Measurements from ENCODE around the gene SYT15.

Gene SYT15

DNA sequence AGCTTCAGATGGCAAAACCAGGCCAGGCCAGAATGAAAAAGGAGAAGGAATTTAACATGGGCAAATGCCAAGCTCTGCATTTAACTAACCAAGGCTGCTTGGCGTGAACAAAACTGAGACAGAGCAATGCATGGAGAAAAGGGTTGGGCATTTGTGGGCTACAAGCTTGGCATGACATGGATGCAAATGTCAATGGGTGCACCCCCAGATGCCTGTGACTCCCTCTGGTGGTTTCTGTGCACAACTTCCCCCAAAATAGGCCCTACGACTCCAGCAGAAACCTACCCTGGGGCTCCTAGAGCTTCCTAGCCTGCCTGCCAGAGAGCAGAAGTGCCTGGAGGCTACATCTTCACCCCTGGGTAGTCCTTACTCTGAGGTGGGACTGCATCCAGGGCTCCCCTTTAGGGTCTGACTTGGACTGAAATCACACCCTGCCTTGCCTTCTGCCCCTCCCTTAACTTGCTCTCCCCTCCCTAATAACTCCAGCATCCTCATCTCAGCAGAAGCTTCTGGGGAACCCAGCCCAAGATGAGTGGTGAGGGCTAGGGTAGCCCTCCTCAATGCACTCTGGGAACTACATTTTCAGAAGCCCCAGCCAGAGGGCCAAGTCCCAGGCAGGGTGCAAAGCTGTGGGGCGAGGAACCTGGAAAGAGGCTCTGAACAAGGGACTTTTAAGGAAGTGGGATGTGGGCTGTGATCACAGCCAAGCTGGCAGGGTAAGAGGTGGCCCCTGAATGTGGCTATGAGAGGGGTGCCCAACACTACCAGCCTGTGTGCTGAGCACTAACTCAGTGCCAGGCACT lies 33.7 kb upstream of the SYT15 start:
- peak; percentile 61 for DNase-seq (ENCODE audit: low spot score)

DNA sequence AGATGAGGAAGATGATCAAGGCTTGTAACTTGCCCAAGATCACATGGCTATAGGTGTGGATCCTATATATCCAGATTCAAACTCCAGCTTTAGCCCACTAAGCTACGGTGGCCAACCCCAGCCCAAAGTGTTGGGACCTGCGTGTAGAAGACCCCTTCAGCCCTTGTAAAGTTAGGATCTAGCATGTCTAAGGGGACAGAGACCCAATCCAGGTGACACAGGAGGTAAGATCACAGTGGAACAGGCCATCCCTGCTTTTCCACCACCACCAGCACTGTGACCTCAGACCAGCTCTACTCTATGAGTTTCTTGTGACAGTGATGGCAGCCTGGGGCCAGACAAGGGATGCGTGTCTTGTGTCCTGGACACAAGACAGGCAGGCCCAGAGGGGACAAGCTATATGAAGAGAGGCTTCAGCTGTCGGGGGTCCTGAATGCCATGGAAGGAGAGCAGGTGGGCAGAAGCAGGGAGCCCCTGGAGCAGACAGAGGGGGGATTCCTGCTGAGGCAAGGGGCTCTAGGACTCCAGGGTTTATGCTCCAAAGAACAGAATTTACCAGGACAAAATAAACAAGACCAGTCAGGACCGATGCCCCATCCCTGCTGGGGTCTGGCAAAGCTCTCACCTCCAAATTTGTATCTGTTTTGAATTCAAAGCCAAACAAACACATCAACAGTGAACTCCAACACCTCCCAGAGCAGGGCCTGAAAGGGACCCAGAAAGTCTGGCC lies 32.9 kb upstream of the SYT15 start:
- DNase-seq (ENCODE audit: low spot score) = no peak

DNA sequence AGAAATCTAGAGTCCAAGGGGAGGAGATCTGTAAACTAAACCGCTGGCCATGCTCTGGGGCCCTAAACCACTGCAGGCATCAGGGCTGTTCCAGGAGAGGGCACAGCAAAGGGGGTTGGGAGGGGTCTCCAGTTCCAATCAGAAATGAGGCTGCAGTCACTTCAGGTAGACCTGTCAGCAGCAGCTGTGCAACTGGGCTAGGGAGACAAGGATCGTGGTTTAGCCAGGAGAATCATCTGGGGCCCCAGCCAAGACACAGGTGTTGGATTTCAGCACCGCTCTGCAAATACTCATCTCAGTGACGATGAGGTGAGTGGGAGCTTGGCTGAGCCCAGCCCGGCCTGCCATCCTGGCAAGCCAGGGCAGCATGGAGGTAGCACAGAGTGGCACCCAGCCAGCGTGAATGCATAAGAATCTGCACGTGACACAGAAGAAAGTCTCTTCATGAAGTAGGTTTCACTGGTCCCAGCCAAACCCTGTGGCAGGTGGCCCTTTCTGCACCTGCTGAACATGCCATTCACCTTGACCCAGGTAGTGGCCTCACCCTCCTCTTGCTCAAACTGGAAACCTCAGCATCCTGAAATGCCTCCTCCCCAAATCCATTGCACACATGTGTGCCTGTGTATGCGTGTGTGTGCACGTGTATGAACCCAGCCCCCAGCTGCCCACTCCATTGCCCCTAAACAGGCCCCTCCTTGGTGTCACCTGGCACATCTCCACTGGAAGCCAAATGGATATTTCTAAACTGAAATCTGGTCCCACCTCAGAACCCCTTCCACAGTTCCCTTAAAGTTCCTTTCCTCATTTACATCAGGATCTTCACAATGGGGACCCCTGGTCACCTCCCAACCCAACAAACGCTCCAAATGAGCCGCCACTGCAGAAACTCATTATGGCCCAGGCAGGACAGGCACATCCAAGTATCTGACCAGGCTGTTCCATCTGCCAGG lies 32.1 kb upstream of the SYT15 start:
- DNase-seq (ENCODE audit: low spot score) = no peak

DNA sequence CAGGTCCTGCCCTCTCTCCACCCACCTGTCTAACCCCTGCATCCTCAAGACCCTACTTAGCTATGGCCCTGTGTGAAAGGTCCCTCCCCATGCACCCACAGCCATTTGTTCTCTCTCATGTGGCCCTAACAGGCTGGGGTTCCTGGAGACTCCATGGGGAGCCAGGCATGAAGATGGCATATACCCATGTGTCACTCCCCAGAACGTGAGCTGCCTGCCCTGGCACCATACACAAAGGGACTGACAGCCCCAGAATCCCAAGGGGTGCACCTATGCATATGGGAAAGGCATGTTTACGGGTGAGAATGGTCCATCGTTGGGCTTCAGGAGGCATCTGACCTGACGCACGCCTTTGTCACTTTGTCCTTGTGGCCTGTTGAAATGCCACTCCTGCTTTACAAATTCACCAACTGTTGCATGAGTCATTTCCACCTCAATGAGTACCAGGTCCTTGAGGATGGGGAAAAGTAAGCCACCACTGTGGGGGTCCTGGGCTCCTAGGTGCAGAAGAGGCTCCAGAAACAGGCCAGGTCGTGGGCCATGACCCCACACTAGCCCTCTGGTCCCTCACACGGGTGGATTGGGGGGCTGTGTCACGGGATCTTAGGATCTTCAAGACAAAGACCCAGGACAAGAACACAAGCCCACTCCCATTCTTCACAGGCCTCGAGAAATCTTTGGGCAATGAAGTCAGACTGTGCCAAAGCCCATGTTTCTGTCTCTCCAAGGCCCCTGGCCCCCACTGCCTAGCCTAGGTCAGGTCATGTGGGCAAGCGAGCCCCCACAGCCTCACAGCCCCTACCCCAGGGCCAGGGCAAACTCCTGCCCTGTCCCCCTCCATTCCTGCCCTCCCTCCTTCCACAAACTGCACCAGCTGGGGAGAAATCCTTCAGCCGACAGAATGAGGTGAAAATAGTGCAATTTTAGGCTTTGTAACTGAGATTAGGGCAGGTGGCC lies 31.1 kb upstream of the SYT15 start:
- no peak for DNase-seq (ENCODE audit: low spot score)

DNA sequence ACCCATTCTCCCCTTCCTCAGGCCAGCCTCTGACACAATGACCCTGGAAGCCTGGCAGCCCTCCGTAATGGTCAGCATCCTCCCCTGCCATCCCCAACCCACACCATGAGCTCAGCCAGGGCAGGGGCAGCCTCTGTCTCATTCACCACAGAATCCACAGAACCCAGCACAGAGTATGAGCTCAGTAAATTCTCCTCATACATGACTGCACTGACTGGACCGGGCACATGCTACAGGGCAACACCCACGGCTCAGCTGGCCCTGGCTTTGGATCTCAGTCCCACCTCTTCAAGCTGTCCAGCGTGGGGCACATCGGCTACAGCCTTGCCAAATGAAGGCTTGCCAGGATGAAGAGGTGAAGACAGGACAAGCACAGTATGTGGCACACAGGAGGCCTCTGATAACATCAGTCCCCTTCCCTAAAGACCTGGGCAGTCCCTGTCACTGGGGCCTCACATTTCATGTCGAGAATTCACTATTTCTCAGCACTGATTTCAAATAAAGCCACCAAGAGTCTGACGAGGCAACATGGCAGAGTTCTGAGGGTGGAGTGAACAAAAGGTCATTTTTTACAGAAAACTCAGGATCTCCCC lies 30.3 kb upstream of the SYT15 start:
- DNase-seq (ENCODE audit: low spot score) = no peak

DNA sequence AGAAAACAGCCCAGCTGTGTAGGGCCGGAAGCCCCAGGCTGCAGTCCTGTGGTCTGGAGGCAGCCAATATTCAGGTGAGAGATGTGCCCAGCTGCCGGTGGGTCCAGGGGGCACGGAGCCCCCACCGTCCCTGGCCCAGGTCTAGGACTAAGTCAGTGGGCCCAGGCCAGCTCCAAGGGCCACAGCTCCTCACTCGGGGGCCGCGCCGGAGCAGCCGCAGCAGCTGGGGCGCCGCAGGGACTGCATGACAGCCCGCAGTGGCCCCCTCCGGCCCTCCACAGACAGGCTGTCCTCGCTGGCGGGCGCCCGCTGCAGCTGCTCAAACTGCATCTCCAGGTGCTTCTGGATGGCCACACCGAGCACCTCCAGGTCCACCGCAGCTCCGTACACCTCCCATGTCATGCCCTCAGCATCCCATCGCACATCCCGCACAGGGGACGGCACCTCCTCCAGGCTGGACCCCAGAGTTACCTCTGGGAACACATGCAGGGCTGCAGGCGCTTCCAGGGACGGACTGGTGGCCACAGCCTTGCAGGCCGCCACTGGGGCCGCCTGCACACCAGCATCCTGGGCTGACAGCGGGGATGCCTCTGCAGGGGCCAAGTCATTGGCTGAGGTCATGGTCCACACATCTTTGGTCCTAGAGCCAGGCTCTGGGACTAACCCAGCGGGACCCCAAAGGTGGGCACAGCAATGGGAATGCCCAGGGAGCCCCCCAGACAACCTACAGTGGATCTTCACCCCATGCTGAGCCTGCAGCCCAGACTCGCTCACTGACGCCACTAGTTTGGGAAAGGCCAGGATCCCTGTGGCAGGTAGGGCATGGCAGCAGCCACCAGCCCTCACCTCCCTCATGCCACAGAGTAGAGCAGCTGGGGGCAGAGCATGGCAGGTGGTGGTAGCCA lies 29.5 kb upstream of the SYT15 start:
- DNase-seq (ENCODE audit: low spot score) = no peak

DNA sequence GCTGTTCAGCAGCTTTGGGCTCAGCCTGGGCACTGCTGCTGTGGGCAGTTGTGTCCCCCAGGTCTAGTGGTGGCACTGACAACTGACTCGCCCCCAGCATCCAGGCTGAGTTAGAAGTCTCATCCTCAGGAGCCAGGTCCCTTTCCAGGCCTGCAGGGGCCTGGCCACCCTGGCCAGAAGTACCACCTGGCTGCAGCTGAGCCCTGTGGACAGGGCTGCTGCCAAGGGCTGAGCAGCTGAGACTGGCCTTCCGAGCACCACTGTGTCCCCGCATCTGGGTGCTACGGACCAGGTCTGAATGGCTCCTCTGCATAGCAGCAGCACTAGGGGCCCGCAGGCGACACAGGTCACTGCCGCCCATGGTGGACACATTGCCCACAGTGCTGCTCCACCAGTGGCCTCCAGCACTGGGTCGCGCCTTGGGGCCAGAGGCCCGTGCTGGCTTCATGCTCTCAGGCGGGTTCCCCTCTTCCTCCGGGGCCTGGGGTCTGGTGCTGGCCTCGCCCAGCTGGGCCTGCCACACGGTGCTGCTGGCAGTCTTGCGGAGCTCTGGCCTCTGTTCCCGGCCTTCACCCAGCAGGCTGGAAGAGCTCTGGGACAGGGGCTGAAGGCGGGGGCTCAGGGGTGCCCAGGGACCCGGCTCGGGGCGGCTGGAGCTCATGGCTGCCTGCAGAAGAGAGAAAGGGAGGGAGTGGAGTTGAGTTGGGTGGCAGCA lies 28.7 kb upstream of the SYT15 start:
- DNase-seq (ENCODE audit: low spot score) = no peak

DNA sequence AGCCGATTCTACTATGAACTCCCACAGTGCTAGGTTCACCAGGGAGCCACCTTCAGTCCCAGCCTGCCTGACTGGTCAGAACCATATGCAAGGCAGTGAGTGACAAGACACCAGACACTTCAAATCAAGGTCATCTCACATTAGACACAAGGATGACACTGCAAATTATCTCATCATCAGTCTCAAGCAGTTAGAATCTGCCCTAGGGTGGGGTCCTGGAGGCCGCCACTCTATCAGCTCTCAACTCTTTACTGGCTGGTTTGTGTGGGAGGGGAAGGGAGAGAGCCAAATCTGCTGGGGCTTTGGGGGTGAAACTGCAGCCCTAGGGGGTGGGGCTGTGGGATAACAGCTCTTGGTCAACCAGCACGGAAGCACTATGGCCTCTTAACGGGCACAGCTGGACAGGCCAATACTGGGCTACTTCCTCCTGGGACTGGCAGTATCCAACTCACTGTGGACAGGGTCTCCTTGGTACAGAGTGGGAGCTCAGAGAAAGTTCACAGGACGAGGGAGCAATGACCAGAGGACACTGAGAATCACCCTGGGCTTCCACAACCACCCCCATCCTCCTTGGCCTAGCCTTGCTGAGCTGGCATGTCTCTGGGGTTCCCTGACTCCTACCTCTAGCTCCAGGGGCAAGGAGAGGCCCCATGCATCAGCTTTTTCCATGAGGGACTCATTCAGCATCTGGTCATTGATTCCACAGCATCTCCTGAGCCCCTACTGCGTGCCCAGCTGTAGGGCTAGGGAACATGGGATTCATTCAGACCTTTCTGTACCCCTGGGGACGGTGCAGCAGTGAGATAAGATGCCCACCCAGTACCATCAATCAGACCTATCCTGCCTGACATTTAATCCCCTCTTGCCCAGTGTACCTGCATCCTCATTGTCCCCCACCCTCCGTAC lies 27.9 kb upstream of the SYT15 start:
- no peak for DNase-seq (ENCODE audit: low spot score)

DNA sequence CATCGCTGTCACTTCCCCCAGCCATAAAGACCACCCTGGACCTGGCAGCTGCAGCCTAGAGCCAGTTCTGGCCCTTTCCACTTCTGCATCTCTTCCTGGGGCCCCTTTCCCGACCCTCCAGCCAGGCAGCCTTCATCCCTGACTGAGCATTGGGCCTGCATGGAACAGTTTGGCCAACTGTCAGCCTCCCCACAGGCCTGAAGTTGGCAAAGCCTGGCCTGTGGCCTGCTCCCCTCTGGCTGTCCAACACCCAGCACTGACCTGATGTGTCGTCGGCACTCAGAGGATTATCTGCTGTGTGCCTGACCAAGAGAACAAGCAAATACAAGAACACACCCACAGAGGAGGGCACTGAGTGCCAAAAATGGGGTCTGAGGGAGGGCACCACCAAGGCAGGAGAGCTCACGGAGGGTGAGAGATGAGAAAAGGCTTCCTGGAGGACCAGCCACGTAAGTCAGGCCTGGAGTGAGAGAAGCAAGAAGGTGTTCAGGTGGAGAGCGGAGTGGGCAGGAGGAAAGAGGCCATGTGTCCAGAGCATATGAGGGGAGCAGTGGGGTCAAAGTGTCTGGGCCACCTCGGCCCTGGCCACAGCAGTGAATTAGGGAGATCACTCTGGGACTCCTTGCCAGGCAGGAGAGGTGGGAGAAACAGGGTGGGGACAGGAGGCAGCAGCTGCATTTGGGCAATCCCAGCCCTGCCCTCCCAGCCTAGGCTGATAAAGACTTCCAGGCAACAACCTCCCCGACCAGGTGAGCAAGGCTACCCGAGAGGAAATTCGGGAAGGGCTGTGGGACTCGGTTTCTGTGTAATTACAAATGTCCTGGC lies 27.0 kb upstream of the SYT15 start:
- DNase-seq (ENCODE audit: low spot score) = no peak

DNA sequence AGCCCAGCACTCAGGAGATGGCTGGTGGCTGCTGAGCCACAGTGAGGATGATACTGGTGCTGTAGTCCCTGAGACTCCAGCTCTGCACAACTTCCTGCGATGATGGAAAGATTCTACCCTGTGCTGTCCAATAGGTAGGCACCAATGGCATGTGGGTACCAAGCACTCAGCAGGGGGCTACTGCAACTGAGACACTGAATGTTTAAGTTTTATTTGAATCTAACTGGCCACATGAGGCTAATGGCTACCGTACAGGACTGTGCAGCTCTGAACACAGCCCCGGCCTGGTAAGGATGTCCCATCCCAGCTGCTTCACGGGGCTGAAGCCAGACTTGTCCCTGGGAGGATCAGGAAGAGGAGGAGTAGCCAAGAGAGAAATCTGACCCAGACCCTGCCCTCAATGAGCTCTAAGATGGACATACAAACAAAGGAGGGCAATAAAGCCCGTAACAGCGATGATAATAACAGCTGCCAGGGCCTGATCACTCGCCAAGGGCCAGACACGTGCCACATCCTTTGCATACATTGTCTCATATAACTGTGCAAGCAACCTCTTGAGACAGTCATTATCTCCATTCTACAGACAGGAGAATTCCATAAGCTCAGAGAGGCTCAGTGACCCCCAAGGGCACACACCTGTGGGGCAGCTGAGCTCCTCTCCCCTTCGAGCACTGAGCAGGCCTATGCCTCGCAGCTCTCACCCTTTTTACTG lies 26.2 kb upstream of the SYT15 start:
- DNase-seq (ENCODE audit: low spot score) = no peak

DNA sequence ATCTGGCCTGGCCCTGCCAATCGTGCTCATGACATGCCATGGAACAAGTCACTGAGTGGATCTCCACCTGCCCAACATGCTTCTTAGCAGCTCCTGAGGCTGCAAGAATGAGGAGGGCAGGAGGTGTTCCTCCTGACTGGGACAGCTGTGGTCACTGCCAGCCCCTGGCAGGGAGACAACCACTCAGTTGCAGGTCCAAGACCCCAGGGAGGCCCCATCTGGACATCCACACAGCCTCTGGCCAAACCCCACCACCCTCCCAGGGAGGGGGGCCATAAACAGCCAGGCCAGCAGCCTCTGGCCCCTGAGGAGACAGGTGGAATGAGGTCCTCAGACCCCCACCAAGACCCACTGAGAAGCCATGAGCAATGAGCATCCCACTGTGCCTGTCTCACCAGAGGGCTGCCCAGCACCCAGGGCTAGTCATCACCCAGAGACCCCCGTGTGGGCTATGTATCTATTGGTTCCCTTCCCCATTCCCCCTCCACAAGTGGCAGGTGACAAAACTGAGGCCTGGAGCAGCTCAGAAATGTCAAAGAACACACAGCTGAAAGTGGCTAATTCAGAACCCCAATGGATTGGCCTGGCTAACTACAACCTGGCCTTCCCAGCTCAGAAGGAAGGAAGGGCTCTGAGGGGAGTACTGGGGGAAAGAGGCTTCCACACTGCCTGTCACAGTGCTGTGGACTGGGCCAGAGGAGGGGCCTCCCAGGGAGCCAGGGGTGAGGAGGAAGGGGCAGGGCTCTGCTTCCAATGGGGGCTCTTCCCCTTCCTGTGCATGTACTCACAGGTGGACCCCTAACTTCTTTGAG lies 25.5 kb upstream of the SYT15 start:
- no peak for DNase-seq (ENCODE audit: low spot score)

DNA sequence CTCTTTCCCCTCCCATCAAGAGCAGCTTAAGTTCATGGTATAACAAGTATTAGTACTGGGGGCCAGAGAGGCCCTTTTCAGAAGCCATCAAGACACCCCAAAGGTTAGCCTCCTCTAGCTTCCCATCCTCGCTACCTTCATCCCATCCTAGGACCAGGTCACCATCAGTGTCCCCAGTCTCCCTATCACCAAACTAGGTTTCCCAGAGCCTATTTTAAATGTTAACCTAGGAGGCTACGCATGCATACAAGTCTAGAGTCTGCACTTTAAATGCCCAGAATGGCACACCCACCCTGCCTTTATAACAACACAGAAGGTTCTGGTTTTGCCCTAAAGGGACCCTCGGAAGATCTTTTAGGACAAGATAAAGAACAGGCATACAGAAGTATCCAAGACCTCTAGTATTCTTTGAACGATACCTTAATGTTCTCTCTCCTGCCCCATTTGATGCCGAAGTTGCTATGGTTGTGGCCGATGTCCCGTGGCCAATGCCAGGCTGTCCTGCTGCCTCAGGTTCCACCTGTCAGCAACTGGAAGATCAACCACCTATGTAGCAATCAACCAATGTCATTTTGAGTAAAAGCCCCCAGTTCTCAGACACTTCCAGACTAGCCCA lies 24.7 kb upstream of the SYT15 start:
- no peak for DNase-seq (ENCODE audit: low spot score)

DNA sequence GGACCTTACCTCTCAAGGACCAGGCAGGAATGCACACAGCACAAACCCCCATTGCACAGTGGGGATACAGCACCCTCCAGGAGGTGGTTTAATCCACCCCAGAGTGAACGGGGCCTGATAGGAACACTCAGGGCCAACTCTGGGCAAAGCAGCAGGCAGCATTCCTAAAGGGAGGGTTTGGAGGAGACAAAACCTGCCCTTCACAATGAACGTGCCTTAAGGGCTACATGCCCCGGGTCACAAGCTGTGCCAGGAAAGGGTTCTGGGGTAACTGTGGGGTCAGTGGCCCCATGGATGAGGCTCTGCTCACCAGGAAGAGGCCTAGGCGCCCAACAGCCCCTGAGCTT lies 23.6 kb upstream of the SYT15 start:
- no peak for DNase-seq (ENCODE audit: low spot score)

DNA sequence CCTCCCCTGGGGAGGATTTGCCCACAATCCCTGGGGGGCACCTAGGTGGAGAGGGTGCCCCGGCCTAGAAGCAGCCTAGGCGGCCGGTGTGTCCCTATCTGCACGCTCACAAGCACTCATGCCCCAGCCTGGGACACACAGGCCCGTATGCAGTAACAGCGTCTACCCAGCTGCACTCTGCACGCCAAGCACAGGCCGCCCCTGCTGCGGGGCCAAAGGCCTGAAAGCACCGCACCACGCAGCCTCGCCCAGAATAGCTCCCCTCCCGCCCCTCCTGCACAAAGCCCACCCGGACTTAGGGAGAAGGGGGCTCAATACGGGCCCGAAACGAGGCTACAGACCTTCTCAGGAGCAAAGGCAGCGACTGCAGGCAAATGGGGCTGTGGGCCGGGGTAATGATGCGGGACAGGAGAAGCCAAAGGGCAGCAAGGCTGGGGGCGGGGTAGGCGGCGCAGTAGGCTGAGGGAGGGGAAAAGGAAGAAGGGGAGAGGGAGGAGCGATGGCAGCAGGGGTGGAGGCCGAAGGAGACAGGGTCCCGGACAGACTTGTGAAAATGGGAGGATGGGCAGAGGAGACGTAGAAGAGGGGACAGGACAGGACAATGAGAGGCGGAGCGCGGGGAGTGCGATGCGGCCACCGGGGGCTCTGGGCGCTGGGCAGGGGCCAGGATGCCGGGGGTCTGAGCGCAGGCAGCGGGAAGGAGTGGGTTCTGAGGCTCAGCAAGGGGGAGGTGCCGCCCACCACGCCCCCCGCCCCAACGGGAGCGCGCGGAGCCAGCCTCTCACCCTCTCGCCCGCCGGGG lies 23.0 kb upstream of the SYT15 start:
- no peak for DNase-seq (ENCODE audit: low spot score)

Data from HuH-7.5 (cell line).